ENCODE results near the gene SLC35F2. TPM values are rescaled to one million over a fixed set of nuclear protein-coding genes. Genes with fewer than 3 reads are reported as not detected.

Gene SLC35F2
- total RNA-seq, 1 experiment from 2014 or later = 62.4 TPM

DNA sequence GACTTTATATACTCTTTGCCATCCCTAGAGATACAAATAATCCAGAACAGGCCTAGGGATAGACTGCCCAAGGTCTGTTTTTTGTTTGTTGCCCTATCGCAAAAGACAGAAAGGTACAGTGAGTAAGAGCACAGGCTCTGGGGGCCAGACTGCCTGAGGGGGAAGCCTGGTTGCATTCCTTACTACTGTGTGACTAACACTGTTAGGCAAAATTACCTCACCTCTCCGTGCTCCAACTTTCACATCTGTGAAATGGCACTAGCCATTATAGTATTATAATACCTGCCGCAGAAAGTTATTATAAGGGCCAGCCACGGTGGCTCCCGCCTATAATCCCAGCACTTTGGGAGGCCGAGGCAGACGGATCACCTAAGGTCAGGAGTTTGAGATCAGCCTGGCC lies 14.5 kb downstream of the SLC35F2 start:
- ChIA-PET CTCF (no interaction called here), POLR2A (interaction anchor here (0.6 to 5.0 kb wide), 3 partner anchors 12 to 49 kb away, joined by 4 to 95 read pairs (median 78); partner anchors contain the start of gene SLC35F2)
- H3K9me3 Mint-ChIP-seq (ENCODE audit: unreplicated experiment) = no peaks in the 10 kb centered on the region
- H3K4me3 Mint-ChIP-seq (ENCODE audit: unreplicated experiment) = no peak overlapping the region
- peaks cover 40% of the 10 kb centered on the region for H3K4me1 Mint-ChIP-seq (ENCODE audit: insufficient read depth, unreplicated experiment)
- H3K27ac Mint-ChIP-seq (ENCODE audit: low read depth, unreplicated experiment) = no peak overlapping the region
- TF ChIP-seq, protein P1, sequence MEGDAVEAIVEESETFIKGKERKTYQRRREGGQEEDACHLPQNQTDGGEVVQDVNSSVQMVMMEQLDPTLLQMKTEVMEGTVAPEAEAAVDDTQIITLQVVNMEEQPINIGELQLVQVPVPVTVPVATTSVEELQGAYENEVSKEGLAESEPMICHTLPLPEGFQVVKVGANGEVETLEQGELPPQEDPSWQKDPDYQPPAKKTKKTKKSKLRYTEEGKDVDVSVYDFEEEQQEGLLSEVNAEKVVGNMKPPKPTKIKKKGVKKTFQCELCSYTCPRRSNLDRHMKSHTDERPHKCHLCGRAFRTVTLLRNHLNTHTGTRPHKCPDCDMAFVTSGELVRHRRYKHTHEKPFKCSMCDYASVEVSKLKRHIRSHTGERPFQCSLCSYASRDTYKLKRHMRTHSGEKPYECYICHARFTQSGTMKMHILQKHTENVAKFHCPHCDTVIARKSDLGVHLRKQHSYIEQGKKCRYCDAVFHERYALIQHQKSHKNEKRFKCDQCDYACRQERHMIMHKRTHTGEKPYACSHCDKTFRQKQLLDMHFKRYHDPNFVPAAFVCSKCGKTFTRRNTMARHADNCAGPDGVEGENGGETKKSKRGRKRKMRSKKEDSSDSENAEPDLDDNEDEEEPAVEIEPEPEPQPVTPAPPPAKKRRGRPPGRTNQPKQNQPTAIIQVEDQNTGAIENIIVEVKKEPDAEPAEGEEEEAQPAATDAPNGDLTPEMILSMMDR (IDR thresholded peaks at IDR 0.05; ENCODE audit: unreplicated experiment) = no peak
- H3K36me3 Mint-ChIP-seq (ENCODE audit: insufficient read depth, unreplicated experiment) = peaks cover 21% of the 10 kb centered on the region
- DNase-seq (ENCODE audit: unreplicated experiment) = peak; percentile 85
- intact Hi-C loops (cut with micrococcal nuclease) = no loop called here
- BruUV-seq (replicated peaks) = no TSS peak
- no peaks in the 10 kb centered on the region for H3K27me3 Mint-ChIP-seq (ENCODE audit: insufficient read depth, unreplicated experiment)

DNA sequence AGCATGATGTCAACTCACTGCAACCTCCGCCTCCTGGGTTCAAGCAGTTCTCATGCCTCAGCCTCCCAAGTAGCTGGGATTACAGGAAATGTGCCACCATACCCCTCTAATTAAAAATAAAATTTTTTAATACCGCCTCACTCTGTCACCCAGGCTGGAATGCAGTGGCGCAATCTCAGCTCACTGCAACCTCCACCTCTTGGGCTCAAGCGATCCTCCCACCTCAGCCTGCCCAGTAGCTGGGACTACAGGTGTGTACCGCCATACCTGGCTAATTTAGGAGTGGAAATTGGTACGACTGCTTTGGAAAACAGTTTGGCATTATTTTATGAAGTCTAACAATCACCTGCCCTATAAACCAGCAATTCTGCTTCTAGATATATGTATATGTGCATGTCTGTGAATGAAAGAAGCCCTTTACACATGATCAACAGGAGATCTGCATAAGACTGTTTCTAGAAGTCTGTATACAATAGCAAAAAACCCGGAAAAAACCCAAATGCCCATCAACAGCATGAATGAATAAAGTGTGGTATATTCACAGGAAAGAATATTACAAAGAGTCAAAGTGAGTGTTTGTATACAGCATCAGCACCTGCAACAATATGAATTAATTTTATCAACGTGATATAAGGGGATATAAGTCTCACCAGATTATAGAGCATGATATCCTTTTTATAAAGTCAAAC lies 16.0 kb downstream of the SLC35F2 start:
- TF ChIP-seq, protein P1 (IDR thresholded peaks at IDR 0.05; ENCODE audit: unreplicated experiment) = no peak
- Mint-ChIP-seq H3K27ac (ENCODE audit: low read depth, unreplicated experiment) (peak overlapping the region; percentile 84), H3K4me3 (ENCODE audit: unreplicated experiment) (no peak overlapping the region), H3K9me3 (ENCODE audit: unreplicated experiment) (no peaks in the 10 kb centered on the region), H3K27me3 (ENCODE audit: insufficient read depth, unreplicated experiment) (no peaks in the 10 kb centered on the region), H3K4me1 (ENCODE audit: insufficient read depth, unreplicated experiment) (peaks cover 26% of the 10 kb centered on the region), H3K36me3 (ENCODE audit: insufficient read depth, unreplicated experiment) (peaks cover 21% of the 10 kb centered on the region)
- intact Hi-C loops (cut with micrococcal nuclease) = no loop called here
- POLR2A ChIA-PET = interaction anchor here (0.6 to 5.0 kb wide), 5 partner anchors 12 to 248 kb away, joined by 3 to 95 read pairs (median 4); partner anchors contain the start of gene SLC35F2
- CTCF ChIA-PET = interaction anchor here (0.7 to 1.6 kb wide), 3 partner anchors 14 to 304 kb away, joined by 3 to 4 read pairs (median 4); no protein-coding TSS in a partner anchor
- DNase-seq (ENCODE audit: unreplicated experiment) = no peak
- no TSS peak for BruUV-seq (replicated peaks)

DNA sequence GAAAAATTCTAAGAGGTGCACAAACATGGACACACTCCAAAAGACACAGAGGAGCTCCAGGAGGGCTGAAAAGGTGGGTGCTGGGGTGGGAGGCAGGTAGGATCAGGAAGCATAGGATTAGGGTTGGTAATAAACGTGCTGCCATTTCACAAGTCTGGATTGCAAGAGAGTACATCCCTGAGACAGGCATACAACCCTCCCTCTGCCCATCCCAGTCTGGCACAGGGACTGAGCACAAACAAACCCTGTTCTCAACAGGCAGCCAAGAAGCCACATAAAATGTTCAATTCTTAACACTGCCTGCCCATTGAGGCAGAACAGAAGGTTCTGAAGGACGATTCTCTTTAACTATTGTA lies 18.5 kb downstream of the SLC35F2 start:
- Mint-ChIP-seq H3K4me1 (ENCODE audit: insufficient read depth, unreplicated experiment) (peaks cover 31% of the 10 kb centered on the region), H3K9me3 (ENCODE audit: unreplicated experiment) (no peaks in the 10 kb centered on the region), H3K27ac (ENCODE audit: low read depth, unreplicated experiment) (peak overlapping the region; percentile 84), H3K36me3 (ENCODE audit: insufficient read depth, unreplicated experiment) (peaks cover 15% of the 10 kb centered on the region), H3K27me3 (ENCODE audit: insufficient read depth, unreplicated experiment) (no peaks in the 10 kb centered on the region), H3K4me3 (ENCODE audit: unreplicated experiment) (peak overlapping the region; percentile 51)
- TF ChIP-seq, protein P1 (IDR thresholded peaks at IDR 0.05; ENCODE audit: unreplicated experiment) = no peak
- TSS peak; percentile 70 for BruUV-seq (replicated peaks)
- DNase-seq (ENCODE audit: unreplicated experiment) = peak; percentile 86
- intact Hi-C loops (cut with micrococcal nuclease) = loop anchor here (1.0 to 2.0 kb wide), 2 partner anchors 13 to 19 kb away; no protein-coding TSS in a partner anchor
- ChIA-PET POLR2A (interaction anchor here (0.8 to 5.0 kb wide), 14 partner anchors 9 to 382 kb away, joined by 3 to 95 read pairs (median 6); partner anchors contain the start of genes CUL5, NPAT and SLC35F2), CTCF (interaction anchor here (1.0 kb wide), 1 partner anchor 12 kb away, joined by 3 read pairs; no protein-coding TSS in a partner anchor)

DNA sequence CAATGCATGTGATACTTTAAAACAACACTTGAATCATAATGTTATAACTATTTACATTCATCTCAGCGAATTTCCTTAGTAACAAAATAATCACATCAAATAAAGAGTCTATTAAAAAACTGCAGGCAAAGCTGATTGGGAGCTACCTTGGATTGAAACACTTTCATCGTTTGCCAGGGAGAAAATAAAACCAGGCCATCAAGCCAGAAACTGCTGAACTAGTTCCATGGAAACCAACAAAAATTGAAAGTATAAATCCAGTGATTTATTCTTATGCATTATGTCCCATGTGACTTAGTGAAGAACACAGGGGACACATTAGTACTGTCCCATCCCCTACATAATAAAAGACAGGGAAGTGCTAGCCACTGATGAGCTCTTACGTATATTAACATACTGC lies 21.7 kb downstream of the SLC35F2 start:
- CTCF ChIA-PET = interaction anchor here (0.6 kb wide), 1 partner anchor 180 kb away, joined by 3 read pairs; no protein-coding TSS in a partner anchor
- Mint-ChIP-seq H3K27me3 (ENCODE audit: insufficient read depth, unreplicated experiment) (no peaks in the 10 kb centered on the region), H3K36me3 (ENCODE audit: insufficient read depth, unreplicated experiment) (peaks cover 6% of the 10 kb centered on the region), H3K27ac (ENCODE audit: low read depth, unreplicated experiment) (peak overlapping the region; percentile 64), H3K9me3 (ENCODE audit: unreplicated experiment) (no peaks in the 10 kb centered on the region), H3K4me1 (ENCODE audit: insufficient read depth, unreplicated experiment) (peaks cover 31% of the 10 kb centered on the region), H3K4me3 (ENCODE audit: unreplicated experiment) (no peak overlapping the region)
- POLR2A ChIA-PET = interaction anchor here (0.7 kb wide), 1 partner anchor 121 kb away, joined by 3 read pairs; no protein-coding TSS in a partner anchor
- BruUV-seq (replicated peaks) = no TSS peak
- intact Hi-C loops (cut with micrococcal nuclease) = no loop called here
- TF ChIP-seq, protein P1 (IDR thresholded peaks at IDR 0.05; ENCODE audit: unreplicated experiment) = no peak
- no peak for DNase-seq (ENCODE audit: unreplicated experiment)
